Fibroblast of skin of right quadriceps (primary cell): ENCODE results near the gene TMEM183A.

ENCODE experiments used
- DNase-seq: peaks from one replicate; pipeline ENCODE4 v3.0.0-alpha.2; 2013

TMEM183A gene

GRCh38 chr1:203033287-203033686 lies 26.1 kb downstream of the TMEM183A start:
- no peak for DNase-seq

GRCh38 chr1:203033917-203034316 lies 26.7 kb downstream of the TMEM183A start:
- DNase-seq = no peak

- DNase-seq = no peak
These were observed 27.4 kb downstream of the TMEM183A start for GRCh38 chr1:203034422-203035110.

GRCh38 chr1:203035111-203036000 lies 28.2 kb downstream of the TMEM183A start:
- no peak for DNase-seq

DNA sequence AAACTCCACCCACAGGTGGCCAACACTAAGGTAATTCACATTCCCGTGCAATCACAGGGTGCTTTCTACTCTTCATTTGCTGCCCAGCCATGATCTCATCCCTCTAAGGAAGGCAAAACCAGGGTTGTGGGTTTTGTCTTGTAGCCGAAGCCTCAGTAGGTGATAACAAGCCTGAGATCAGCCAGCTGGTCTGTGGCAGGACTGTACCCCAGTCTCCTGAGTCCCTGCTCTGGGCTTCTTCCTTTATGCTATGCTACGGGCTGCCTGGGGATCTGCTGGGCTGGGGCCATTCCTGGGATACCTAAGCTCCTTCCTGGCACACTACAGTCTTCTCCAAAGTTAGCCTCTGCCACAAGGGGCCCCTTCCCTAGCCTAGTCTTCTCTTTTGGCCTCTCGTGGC lies 29.0 kb downstream of the TMEM183A start:
- no peak for DNase-seq

DNA sequence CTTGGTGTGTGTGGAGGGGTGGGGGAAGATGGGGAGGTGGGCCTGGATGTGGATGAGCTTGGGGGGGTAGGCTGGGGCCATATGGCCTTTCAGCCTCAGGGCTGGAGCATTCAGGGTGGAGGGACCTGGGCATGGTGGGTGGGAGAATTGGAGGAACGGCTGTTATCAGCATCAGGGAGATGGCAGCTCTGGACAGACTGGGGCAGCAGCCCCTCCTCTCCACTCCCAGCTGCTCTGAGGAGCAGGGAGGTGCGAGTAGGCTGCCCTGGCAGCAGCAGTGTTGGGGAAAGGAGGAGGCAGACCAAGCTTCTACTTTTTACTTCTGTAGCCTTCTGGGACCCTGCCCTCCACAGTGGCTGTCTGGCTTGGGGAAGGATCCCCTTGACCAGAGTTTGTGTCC lies 29.4 kb downstream of the TMEM183A start:
- DNase-seq = no peak

- DNase-seq = no peak
These were observed 30.5 kb downstream of the TMEM183A start for GRCh38 chr1:203037509-203038190.

DNA sequence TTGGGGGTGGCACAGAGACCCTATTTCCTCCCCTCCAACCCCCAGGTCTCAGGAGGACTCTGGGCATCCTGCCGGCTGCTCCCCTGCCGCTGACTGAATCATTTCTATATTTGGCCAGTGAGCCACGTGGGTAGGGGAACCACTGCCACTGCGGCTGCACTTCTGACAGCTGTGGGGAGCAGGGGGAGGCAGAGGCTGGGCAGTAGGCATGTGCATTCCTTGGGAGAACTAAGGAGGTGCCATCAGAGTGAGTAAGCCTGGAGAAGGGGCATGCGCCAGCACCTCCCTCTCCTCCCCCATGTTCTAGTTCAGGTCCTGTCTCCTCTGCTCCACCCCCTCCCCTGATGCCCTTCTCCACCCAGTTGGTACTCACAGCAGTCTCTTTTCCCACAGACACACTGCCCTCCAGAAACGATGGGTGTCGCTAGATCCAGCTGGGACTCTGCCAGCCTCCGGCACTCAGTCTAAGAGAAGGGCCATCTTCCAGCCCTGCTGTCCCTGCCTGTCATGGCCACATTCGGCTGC lies 31.1 kb downstream of the TMEM183A start:
- peak; percentile 64 for DNase-seq

DNA sequence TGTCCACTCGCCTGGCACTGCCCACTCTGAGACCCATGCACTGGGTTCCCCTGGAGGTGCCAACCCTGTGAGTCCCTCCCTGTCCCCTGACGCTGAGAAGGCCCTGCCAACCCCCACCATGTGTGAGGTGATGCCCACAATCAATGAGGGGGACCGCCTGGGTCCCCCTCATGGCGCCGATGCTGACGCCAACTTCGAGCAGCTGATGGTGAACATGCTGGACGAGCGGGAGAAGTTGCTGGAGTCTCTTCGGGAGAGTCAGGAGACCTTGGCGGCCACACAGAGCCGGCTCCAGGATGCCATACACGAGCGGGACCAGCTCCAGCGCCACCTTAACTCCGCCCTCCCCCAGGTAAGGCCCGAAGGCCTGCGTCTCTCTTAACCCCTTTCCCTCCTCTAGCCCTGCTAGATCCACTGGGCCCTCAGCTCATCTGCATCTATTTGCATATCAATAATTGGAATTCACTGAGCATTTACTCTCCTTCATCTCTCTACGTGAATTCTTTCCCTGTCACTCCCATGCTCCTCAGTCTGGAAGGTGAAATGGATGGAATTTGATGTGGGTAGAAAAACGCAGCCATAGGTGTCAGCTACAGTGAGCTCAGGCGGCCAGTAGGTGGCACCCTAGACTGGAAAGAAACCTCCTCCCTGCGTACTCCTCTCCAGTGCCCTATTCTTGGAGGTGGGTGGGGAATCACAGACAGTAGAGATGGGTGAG lies 31.9 kb downstream of the TMEM183A start:
- DNase-seq = peak; percentile 65

DNA sequence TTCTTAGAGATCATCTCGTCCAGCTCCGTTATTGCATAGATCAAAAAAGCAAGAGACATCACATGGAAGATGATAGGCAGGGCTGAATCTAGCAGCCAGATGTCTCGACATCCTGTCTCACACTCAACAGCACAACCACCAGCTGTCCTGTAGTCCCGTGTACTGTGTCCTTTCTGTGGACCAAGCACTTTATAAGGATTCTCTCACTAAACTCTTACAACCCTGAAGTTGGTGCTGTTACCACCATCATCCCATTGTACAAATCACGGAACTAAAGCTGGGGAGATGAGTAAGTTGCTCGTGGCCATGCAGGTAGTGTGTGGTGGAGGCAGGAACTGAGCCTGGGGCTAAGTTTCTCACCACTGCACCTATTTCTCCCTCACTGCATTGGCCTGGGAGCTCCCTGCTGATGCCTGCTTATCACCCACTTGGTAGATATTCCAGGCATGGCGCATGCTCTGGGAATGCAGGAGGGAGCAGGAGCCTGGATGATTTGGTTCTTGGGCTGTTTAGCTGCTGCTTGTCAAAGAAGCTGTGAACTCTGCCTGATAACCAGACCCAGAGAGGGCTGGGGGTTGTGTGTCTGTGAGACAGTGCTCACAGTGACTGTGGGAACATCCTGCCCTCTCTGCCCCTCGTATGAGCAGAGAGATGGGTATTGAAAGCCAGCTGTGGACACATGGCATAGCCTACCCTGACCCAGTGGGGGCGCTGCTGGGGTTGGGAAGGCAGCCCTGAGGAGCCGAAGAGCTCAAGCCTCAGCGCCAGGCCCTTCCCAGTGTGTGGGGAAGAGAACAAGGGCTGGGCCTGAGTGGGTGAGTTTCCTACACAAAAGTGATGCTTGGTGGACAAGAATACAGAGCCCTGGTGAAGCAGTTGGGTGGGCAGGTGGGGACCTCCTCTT lies 32.7 kb downstream of the TMEM183A start:
- no peak for DNase-seq

- no peak for DNase-seq
These were observed 33.5 kb downstream of the TMEM183A start for GRCh38 chr1:203040513-203041275.

DNA sequence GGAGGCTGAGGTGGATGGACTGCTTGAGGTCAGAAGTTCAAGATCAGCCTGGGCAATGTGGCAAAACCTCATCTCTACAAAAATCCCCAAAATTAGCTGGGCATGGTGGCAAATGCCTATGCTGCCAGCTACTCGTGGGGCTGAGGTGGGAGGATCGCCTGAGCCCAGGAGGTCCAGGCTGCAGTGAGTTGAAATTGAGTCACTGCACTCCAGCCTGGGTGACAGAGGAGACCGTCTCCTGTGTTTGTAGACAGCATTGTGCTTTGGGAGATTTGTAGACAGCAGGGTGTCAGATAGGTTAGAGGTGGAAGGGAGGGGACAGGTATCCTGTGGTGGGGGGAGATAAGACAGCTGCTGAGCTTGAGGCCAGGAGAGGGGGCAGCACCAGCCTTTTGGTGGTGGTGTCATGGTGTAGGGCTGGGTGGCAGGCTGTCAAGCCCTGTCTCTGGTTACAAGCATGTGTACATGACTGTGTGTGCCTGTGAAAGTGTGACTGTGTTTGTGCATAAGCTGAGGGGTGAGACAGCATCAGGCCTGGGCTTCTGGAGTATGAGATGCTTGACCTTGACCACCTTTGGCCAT lies 34.3 kb downstream of the TMEM183A start:
- no peak for DNase-seq

GRCh38 chr1:203043830-203044545 lies 36.8 kb downstream of the TMEM183A start:
- DNase-seq = no peak

DNA sequence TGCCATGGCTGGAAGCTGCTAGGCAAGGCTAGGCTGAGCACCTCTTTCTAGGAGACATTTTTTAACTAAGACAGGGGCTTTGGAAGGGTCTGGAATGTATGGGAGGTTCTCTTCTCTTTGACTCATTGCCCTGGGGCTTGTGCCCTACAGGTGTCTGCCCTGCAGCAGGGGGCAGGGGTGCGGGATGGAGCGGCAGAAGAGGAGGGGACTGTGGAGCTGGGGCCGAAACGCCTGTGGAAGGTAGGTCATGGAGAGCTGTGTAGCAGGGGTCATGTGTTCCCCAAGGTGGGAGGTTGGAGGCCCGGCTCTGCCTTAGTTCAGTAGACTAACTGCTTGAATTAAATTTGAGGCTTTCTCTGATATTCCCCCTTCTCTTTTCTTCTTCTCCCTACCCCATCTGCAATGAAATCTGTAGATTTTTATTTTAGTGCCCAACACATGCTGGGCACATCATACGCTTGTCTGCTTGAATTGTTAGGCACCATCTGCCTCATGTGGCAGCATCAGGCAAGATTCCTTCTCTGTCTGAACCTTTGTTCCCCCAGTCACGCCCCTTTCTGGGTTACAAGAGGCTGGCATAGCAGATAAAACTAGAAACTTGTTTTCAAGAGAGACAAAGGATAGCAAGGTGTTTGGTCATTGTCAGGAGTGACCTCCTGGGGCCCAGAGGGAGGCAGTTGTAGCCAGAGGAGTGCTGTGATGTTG lies 37.5 kb downstream of the TMEM183A start:
- no peak for DNase-seq

DNA sequence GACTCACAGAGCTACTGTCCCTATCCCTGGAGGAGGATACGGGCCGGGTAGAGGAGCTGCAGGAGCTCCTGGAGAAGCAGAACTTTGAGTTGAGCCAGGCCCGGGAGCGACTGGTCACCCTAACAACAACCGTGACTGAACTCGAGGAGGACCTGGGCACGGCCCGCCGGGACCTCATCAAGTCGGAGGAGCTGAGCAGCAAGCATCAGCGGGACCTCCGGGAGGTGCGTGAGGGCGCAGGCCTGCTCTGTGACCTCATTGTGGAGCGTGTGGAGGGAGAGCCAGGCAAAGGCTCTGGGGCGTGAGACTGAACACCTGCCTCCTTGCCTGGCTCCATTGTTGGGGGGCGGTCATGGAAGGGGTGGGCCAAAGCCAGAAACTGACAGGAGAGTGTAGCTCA lies 38.2 kb downstream of the TMEM183A start:
- no peak for DNase-seq

DNA sequence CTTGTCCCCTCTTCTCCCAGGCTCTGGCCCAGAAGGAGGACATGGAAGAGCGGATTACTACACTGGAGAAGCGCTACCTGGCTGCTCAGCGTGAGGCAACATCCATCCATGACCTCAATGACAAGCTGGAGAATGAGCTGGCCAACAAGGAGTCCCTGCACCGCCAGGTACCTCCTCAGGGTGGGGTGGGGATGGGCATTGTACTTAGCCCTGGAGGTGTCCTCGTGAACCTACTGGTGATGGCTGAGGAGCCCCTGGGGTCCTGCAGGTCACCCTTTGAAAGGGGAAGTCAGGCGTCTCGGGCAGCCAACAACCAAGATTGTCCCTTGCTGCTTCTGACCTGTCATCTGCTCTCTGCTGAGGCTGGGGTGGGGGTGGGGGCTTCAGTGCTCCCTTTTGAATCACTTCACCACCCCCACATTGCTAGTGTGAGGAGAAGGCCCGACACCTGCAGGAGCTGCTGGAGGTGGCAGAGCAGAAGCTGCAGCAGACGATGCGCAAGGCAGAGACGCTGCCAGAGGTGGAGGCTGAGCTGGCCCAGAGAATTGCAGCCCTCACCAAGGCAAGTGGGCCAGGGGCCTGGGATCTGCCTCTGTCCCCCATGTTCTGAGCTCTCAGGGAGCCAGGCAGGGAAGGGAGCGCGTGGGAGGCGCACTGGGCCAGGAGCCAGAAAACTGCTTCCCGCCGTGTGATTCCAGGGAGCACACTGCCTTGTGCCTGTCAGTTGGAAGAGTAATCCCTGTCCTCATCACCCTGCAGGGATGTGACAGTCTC lies 38.8 kb downstream of the TMEM183A start:
- DNase-seq = peak; percentile 34

DNA sequence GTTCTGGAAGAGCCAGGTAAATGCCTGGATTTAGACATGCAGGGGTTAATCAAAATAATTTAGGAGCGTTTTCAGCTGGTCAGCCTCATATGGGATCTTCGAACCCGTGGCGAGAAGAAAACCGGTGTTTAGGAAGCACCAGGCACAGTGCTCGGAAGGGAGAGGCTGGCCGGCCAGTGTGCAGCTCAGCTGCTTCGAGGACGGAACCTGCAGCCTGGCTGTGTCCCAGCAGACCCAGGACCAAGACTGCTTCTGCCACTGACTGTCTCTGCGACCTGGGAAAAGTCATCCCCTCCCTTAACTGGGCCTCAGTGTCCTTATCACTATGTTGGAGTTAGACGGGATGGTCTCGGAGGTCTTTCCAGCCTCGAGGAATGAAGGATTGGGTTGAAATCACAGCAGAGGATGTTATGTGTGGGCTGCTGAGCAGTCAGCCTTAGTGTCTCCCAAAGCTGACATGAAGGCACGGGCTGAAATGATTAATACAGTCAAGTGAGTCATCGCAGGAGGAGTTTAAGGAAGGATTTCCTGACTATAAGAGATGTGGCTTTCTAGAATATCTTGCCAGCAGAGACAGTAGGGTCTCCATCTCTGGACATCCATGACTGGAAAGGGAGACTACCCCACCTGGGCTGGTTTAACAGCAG lies 39.9 kb downstream of the TMEM183A start:
- DNase-seq = peak; percentile 83

DNA sequence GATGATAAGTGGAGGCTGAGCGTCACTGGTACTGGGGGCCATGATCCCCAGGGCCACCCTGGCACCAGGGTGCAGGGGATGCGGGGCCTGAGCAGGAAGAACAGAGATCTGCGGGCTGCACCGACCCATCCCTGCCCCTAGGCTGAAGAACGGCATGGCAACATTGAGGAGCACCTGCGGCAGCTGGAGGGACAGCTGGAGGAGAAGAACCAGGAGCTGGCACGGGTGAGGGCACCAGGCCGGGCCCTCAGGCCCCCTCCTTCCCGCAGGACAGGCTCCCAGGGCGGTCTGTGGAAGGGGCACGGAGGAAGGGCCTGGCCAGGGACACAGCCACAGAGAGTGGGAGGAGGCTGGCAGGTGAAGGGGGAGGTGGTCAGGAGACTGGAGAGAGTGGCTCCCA lies 40.9 kb downstream of the TMEM183A start:
- DNase-seq = no peak
